ENCODE results near the gene ARPIN.
"Not testable (repeated sequence)": the region's sequence is repeated elsewhere in the genome, so short reads cannot be mapped to it uniquely, and the experiment has no call there.

Gene ARPIN

DNA sequence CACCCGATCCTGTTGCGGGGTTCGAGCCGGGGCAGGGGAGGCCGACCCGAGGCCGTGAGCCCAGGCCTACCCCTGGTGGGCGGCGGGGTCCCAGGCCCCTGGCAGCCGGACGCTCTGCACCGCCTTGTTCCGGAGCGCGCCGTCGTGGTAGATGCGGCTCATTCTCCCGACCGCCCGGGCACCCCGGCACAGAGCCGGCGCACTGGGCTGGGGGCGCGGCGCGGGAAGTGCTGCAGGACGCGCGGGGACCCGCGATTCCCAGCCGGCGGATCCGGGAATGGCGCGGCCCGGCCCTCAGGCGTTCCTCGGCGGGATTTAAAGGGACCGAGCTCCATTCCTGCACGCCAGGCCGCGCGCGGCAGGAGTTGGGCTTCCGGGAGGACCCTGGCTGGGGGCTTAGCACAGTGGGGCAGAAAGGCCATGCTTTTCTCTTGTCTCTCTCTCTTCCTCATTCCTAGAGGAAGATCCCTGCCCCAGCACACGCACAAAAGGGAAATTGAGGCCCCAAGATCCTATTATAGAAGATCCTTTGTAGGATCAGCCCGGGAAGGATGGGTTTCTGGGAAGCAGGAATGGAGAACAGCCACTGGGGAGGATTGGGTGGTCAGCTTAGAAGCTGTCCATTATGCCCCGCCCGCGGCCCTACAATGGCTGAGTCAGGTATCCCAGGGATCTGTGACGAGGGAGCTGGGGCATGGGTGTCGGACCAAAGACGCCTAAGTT is at the start of gene ARPIN:
ARPIN (minus strand) TSS at position 279 of the 723 bp plus-strand sequence; CDS start at position 162, 117 bp downstream.
- peak within 1 kb of the TSS; percentile 69 for H3K27ac ChIP-seq
- TF ChIP-seq ZFX (IDR thresholded peaks at IDR 0.05; ENCODE audit: borderline replicate concordance) = no peak
- TF ChIP-seq, protein P1, sequence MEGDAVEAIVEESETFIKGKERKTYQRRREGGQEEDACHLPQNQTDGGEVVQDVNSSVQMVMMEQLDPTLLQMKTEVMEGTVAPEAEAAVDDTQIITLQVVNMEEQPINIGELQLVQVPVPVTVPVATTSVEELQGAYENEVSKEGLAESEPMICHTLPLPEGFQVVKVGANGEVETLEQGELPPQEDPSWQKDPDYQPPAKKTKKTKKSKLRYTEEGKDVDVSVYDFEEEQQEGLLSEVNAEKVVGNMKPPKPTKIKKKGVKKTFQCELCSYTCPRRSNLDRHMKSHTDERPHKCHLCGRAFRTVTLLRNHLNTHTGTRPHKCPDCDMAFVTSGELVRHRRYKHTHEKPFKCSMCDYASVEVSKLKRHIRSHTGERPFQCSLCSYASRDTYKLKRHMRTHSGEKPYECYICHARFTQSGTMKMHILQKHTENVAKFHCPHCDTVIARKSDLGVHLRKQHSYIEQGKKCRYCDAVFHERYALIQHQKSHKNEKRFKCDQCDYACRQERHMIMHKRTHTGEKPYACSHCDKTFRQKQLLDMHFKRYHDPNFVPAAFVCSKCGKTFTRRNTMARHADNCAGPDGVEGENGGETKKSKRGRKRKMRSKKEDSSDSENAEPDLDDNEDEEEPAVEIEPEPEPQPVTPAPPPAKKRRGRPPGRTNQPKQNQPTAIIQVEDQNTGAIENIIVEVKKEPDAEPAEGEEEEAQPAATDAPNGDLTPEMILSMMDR (IDR thresholded peaks at IDR 0.05) = no peak

DNA sequence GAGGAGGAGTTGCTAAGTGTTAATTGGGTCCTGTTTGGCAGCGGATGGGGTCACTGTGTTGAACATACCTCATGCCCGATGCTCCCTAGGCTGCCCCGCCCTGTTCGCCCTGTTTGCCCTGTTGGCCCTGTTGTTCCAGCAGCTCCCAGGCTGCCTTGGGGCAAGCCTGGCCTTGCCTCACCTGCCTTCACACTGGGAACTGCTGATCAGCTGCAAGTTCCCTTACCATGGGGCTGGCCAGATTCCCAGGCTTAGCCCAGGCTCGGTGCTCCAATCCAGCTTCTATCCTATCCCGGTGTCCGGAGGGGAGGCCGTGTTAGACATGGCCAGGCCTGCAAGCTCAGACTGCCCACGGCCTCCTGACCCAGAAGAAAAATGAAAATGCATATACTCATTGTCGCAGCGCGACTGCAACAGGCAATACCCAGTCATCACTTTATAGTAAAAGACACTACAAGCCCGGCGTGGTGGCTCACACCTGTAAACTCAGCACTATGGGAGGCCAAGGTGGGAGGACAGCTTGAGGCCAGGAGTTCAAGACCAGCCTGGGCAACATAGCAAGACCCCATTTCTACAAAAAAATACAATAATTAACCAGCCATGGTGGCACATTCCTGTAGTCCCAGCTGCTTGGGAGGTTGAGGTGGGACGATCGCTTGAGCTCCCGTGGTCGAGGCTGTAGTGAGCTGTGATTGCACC is 45.5 kb upstream of the ARPIN start:
- H3K27ac ChIP-seq = no peak overlapping the region
- TF ChIP-seq, protein P1 (IDR thresholded peaks at IDR 0.05) = no peak
- no peak for TF ChIP-seq ZFX (IDR thresholded peaks at IDR 0.05; ENCODE audit: borderline replicate concordance)

DNA sequence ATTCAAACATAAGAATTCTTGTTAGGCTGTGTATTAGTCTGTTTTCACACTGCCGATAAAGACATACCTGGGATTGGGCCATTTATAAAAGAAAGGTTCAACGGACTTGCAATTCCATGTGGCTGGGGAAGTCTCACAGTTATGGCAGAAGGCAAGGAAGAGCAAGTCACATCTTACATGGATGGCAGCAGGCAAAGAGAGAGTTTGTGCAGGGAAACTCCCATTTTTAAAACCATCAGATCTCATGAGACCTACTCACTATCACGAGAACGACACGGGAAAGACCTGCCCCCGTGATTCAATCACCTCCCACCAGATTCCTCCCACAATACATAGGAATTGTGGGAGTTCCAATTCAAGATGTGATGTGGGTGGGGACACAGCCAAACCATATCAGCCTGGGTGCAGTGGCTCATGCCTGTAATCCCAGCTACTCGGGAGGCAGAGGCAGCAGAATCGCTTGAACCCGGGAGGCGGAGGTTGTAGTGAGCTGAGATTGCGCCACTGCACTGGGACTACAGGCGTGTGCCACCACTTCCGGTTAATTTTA is 42.8 kb upstream of the ARPIN start:
- not testable (repeated sequence) for H3K27ac ChIP-seq

DNA sequence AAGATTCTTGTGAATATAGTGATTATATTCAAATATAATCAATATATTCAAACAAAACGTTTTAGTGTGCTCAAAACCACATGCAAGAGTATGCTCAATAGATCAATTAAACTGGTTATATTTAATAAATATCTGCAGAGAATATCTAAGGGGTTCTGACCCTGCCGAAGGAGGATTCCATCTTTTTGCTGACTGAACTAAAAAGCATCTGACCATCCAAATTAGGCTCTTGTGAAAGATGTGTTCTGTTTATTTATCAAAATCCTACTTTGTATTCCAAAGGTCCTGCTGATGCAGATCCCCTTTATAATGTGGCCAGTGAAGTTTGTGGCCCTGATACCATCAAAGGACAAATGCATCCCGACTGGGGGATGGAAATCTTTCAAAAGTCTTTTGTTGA is 41.8 kb upstream of the ARPIN start:
- TF ChIP-seq, protein P1 (IDR thresholded peaks at IDR 0.05) = no peak
- TF ChIP-seq ZFX (IDR thresholded peaks at IDR 0.05; ENCODE audit: borderline replicate concordance) = no peak
- H3K27ac ChIP-seq = no peak overlapping the region

GRCh38 chr15:89948796-89949195 is 36.0 kb upstream of the ARPIN start:
- TF ChIP-seq, protein P1 (IDR thresholded peaks at IDR 0.05) = no peak
- TF ChIP-seq ZFX (IDR thresholded peaks at IDR 0.05; ENCODE audit: borderline replicate concordance) = no peak
- H3K27ac ChIP-seq = no peak overlapping the region

GRCh38 chr15:89947385-89947784 is 34.6 kb upstream of the ARPIN start:
- H3K27ac ChIP-seq = no peak overlapping the region
- no peak for TF ChIP-seq ZFX (IDR thresholded peaks at IDR 0.05; ENCODE audit: borderline replicate concordance)
- TF ChIP-seq, protein P1 (IDR thresholded peaks at IDR 0.05) = no peak

DNA sequence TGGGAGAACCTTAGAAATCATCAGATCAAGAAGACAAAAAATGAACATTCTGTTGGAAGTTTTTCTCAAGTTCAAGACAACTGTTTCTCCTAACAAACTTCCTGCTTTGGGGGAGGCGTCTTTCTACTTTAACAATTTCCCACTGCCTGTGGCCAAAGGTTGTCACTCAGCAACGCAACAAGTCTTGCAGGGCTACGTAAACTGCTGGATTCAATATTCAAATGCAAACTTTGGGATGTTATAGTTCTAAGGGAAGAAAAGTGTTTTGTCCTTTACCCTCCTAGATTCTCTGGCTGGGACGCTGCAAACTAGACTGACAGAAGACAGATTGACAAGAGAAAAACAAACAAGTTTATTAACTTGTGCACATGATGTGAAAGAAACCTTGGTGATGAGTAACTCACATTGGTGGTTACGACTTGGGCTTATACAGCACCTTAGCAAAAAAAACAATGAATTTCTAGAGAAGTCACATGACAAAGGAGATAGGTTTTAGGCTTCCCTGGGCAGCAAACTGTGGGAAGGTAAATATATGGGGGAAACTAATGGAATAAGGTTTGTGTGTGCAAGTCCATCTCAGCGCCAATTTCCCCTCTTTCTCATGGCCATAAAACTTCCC is 34.0 kb upstream of the ARPIN start:
- no peak for TF ChIP-seq ZFX (IDR thresholded peaks at IDR 0.05; ENCODE audit: borderline replicate concordance)
- TF ChIP-seq, protein P1 (IDR thresholded peaks at IDR 0.05) = no peak

GRCh38 chr15:89943721-89944120 is 31.0 kb upstream of the ARPIN start:
- H3K27ac ChIP-seq = not testable (repeated sequence)

More for the DNA sequence above, 34.0 kb upstream of the ARPIN start:
- H3K27ac ChIP-seq = no peak overlapping the region
